PC-3 (cell line): Measurements from ENCODE around the gene TMEM51. TPM values are rescaled to one million over a fixed set of nuclear protein-coding genes. Genes with fewer than 3 reads are reported as not detected.

Source experiments
- ATAC-seq: fragments of 200-7000 bp; cut with Tn5 transposase; 2 replicates; pipeline ENCODE4 v1.9.1; 2020; ENCODE audit warnings: mild to moderate bottlenecking, moderate library complexity
- BruUV-seq: library from RNA; stranded (reverse); fragments of 400-500 nt; replicated peaks from 2 replicates; lab custom pipeline; 2021; lab: Mats Ljungman, UMichigan
- CTCF ChIA-PET: fragments of 300-600 bp; sonication (Branson Sonifier 250); formaldehyde crosslinking; loops from one replicate; lab custom pipeline; 2022; ENCODE audit warnings: antibody characterized with exemption; lab: Charles Lee
- POLR2A ChIA-PET: fragments of 300-600 bp; sonication (Branson Sonifier 250); formaldehyde crosslinking; loops from one replicate; lab custom pipeline; 2022; ENCODE audit warnings: antibody characterized with exemption; ENCODE audit not compliant: unreplicated experiment; lab: Charles Lee
- DNase-seq: peaks from one replicate; pipeline ENCODE4 v3.0.0-alpha.2; 2015
- H2AFZ ChIP-seq: fragments of 300-600 bp; sonication (generic); 2 replicates; pipeline ENCODE4 v1.6.0; 2016; ENCODE audit warnings: antibody characterized with exemption, low read length
- H3F3A ChIP-seq: fragments of 300-600 bp; sonication (generic); one replicate; pipeline ENCODE4 v1.6.0; 2017; ENCODE audit warnings: antibody characterized with exemption, low read length, control low read depth, mild to moderate bottlenecking; ENCODE audit not compliant: unreplicated experiment
- H3K27ac ChIP-seq: fragments of 300-600 bp; sonication (generic); 2 replicates; pipeline ENCODE4 v1.5.1; 2016; ENCODE audit warnings: mild to moderate bottlenecking, low read length
- H3K27me3 ChIP-seq: fragments of 300-600 bp; sonication (generic); 2 replicates; pipeline ENCODE4 v1.6.1; 2016; ENCODE audit warnings: low read length, mixed read lengths
- H3K36me3 ChIP-seq: fragments of 300-600 bp; sonication (generic); 2 replicates; pipeline ENCODE4 v1.6.1; 2016; ENCODE audit warnings: low read depth, mixed run types, low read length, mixed read lengths
- H3K4me1 ChIP-seq: fragments of 300-600 bp; sonication (generic); 2 replicates; pipeline ENCODE4 v1.5.1; 2016; ENCODE audit warnings: low read length; ENCODE audit not compliant: insufficient read depth
- H3K4me2 ChIP-seq: fragments of 300-600 bp; sonication (generic); 2 replicates; pipeline ENCODE4 v1.6.0; 2016; ENCODE audit warnings: low read length
- H3K4me3 ChIP-seq: fragments of 300-600 bp; sonication (generic); 2 replicates; pipeline ENCODE4 v1.5.1; 2016; ENCODE audit warnings: mild to moderate bottlenecking, low read length, mixed read lengths
- H3K79me2 ChIP-seq: fragments of 300-600 bp; sonication (generic); 2 replicates; pipeline ENCODE4 v1.6.1; 2017; ENCODE audit warnings: low read length, mixed read lengths
- H3K9ac ChIP-seq: fragments of 300-600 bp; sonication (generic); 2 replicates; pipeline ENCODE4 v1.6.0; 2016; ENCODE audit warnings: mild to moderate bottlenecking, low read length
- H3K9me2 ChIP-seq: fragments of 300-600 bp; sonication (generic); replicated peaks from 2 replicates; pipeline ENCODE4 v1.6.1; 2016; ENCODE audit warnings: mixed run types, low read length, mixed read lengths
- H3K9me3 ChIP-seq: fragments of 300-600 bp; sonication (generic); 2 replicates; pipeline ENCODE4 v1.6.1; 2016; ENCODE audit warnings: low read length, mixed read lengths
- H4K20me1 ChIP-seq: fragments of 300-600 bp; sonication (generic); 2 replicates; pipeline ENCODE4 v1.6.1; 2016; ENCODE audit warnings: low read length, mixed read lengths
- CTCF ChIP-seq: fragments of 300-600 bp; sonication (generic); conservative IDR thresholded peaks from 2 replicates; pipeline ENCODE4 v1.5.1; 2017; ENCODE audit warnings: antibody characterized with exemption, low read depth, mild to moderate bottlenecking, low read length
- EZH2 ChIP-seq: fragments of 300-600 bp; sonication (generic); IDR thresholded peaks from one replicate; pipeline ENCODE4 v1.6.1; 2017; ENCODE audit warnings: antibody characterized with exemption, mild to moderate bottlenecking, low read length; ENCODE audit not compliant: unreplicated experiment
- EZH2phosphoT487 ChIP-seq: fragments of 300-600 bp; sonication (generic); IDR thresholded peaks from 2 replicates; pipeline ENCODE4 v1.6.1; 2018; ENCODE audit warnings: mild to moderate bottlenecking, antibody characterized with exemption, low read length, borderline replicate concordance
- intact Hi-C: fragments of 100-400 bp; cut with micrococcal nuclease; formaldehyde crosslinking; loops from 2 replicates; pipeline ENCODE4 v1.9.0; 2023
- total RNA-seq: library from RNA; depleted of rRNA; stranded (reverse); fragments of >200 nt; gene quantifications from 2 replicates; pipeline ENCODE4 v1.2.3, GENCODE V29; 2014

The TMEM51 gene
- total RNA-seq, 1 experiment from 2014 or later, result 20.8 TPM

DNA sequence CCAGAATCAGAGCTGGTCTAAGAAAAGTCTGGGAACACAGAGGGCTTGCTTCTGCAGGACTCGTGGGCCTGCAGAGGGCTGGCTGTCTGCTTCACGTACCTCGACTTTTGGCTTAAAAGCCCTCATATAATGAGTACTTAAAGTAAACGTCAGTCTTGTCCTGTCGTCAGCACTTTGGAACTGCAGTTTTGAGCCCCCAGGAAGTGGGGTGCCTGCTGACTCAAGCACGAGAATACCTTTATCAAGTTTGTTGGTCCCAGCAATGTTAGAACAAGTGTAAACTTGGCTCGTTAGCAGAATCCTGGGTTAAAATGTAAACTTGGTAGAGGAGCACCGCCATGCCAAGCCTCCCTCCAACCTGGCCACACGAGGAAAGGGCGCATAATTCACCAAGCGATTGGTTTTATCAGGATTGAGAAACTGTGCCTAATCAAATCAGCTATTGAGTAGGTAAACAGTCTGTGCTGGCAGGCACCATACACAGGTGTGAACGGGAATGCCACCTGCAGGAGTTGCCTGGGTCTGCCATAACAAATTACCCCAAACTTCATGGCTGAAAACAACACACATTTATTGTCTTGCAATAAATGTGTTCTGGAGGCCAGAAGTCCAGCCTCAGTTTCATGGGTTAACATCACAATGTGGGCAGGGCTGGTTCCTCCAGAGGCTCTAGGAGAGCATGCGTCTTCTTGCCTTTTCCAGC is 48.5 kb downstream of the TMEM51 start:
- H3K9me3 ChIP-seq, result no peaks in the 10 kb centered on the region
- peak overlapping the region; percentile 51 for H3K9ac ChIP-seq
- H3K4me2 ChIP-seq, result peak overlapping the region; percentile 64
- no peak overlapping the region for H2AFZ ChIP-seq
- H3K4me3 ChIP-seq, result no peak overlapping the region
- peak overlapping the region; percentile 91 for H3K27ac ChIP-seq
- no peaks in the 10 kb centered on the region for H4K20me1 ChIP-seq
- CTCF ChIA-PET, result interaction anchor here (1.5 kb wide), 1 partner anchor 73 kb away, joined by 9 read pairs; no protein-coding TSS in a partner anchor
- H3K79me2 ChIP-seq, result peaks cover 57% of the 10 kb centered on the region
- no peaks in the 10 kb centered on the region for H3K9me2 ChIP-seq
- POLR2A ChIA-PET, result no interaction called here
- no TSS peak for BruUV-seq
- DNase-seq, result no peak
- ATAC-seq, result no peak
- TF ChIP-seq CTCF, result no peak
- no peak for TF ChIP-seq EZH2
- TF ChIP-seq EZH2phosphoT487, result no peak
- H3K27me3 ChIP-seq, result no peaks in the 10 kb centered on the region
- intact Hi-C loops, result no loop called here
- H3F3A ChIP-seq, result peaks cover 4% of the 10 kb centered on the region
- H3K36me3 ChIP-seq, result no peaks in the 10 kb centered on the region; the same call in 1 of the 2 replicates
- H3K4me1 ChIP-seq, result peaks cover 39% of the 10 kb centered on the region

DNA sequence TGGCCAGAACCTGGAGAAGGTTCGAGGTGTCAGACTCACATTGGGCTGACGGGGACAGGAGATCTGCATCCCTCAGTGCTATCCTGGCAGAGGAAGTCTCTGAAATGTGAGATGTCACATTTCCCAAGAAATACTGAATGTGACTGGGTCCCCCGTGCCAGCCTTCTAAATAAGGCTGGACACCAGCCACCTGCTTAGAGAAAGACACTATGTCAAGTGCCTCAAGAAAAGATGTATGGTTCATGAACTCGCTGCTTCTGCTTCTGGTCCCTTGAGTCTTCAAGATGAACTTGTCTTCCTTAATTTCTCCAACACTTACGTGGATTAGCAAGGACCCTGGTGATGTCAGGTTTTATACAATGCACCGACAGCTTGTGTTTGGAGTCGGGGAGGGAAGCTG is 51.4 kb downstream of the TMEM51 start:
- intact Hi-C loops, result no loop called here
- CTCF ChIA-PET, result no interaction called here

More for the DNA sequence above, 51.4 kb downstream of the TMEM51 start:
- POLR2A ChIA-PET, result no interaction called here
- ATAC-seq (no peak), DNase-seq (no peak)
- no peak for TF ChIP-seq EZH2phosphoT487
- TF ChIP-seq EZH2, result no peak
- TF ChIP-seq CTCF, result no peak
- peaks cover 41% of the 10 kb centered on the region for H3K79me2 ChIP-seq
- no peaks in the 10 kb centered on the region for H3K9me2 ChIP-seq
- no peak overlapping the region for H3K27ac ChIP-seq
- H3K9ac ChIP-seq, result no peak overlapping the region
- peaks cover 1% of the 10 kb centered on the region for H3F3A ChIP-seq
- no peak overlapping the region for H2AFZ ChIP-seq
- no peaks in the 10 kb centered on the region; the same call in 1 of the 2 replicates for H3K36me3 ChIP-seq
- H4K20me1 ChIP-seq, result no peaks in the 10 kb centered on the region
- H3K4me2 ChIP-seq, result no peak overlapping the region
- H3K4me1 ChIP-seq, result peaks cover 42% of the 10 kb centered on the region
- no TSS peak for BruUV-seq
- H3K4me3 ChIP-seq, result no peak overlapping the region
- no peaks in the 10 kb centered on the region for H3K9me3 ChIP-seq
- H3K27me3 ChIP-seq, result no peaks in the 10 kb centered on the region
